Right hindlimb (tissue), 1 donor: Measurements from ENCODE around the gene TMEM54.

Source experiments
- DNase-seq: peaks from one replicate; pipeline ENCODE4 v3.0.0-alpha.2; 2018

Gene TMEM54

GRCh38 chr1:32894019-32894600, 7.1 kb downstream of the TMEM54 start:
- peak; percentile 52 for DNase-seq

GRCh38 chr1:32893198-32894018, 7.8 kb downstream of the TMEM54 start:
- peak; percentile 82 for DNase-seq

- DNase-seq, result peak; percentile 52
These were observed 8.6 kb downstream of the TMEM54 start for GRCh38 chr1:32892368-32893197.

GRCh38 chr1:32891630-32892029, 9.6 kb downstream of the TMEM54 start:
- no peak for DNase-seq

GRCh38 chr1:32891241-32891570, 10.0 kb downstream of the TMEM54 start:
- DNase-seq, result no peak

- no peak for DNase-seq
These were observed 10.5 kb downstream of the TMEM54 start for GRCh38 chr1:32890516-32891240.

GRCh38 chr1:32889731-32890278, 11.4 kb downstream of the TMEM54 start:
- DNase-seq, result no peak

- no peak for DNase-seq
These were observed 12.3 kb downstream of the TMEM54 start for GRCh38 chr1:32888677-32889420.

- DNase-seq, result no peak
These were observed 13.1 kb downstream of the TMEM54 start for GRCh38 chr1:32888134-32888533.

GRCh38 chr1:32887623-32888022, 13.6 kb downstream of the TMEM54 start:
- DNase-seq, result no peak

- DNase-seq, result no peak
These were observed 14.3 kb downstream of the TMEM54 start for GRCh38 chr1:32886828-32887414.

GRCh38 chr1:32886004-32886827, 15.0 kb downstream of the TMEM54 start, which contains the start of gene HPCA:
HPCA (plus strand) TSS chr1:32886491; CDS start chr1:32888899, 2,408 bp downstream.
- DNase-seq, result peak; percentile 69

- no peak for DNase-seq
These were observed 15.5 kb downstream of the TMEM54 start for GRCh38 chr1:32885676-32886003.

GRCh38 chr1:32884726-32885125, 16.5 kb downstream of the TMEM54 start:
- DNase-seq, result no peak

GRCh38 chr1:32884032-32884372, 17.2 kb downstream of the TMEM54 start:
- DNase-seq, result no peak

GRCh38 chr1:32883338-32884031, 17.7 kb downstream of the TMEM54 start:
- DNase-seq, result no peak

GRCh38 chr1:32881871-32882850, 19.0 kb downstream of the TMEM54 start:
- DNase-seq, result no peak

GRCh38 chr1:32881291-32881690, 19.9 kb downstream of the TMEM54 start:
- no peak for DNase-seq

GRCh38 chr1:32878637-32879041, 22.6 kb downstream of the TMEM54 start:
- DNase-seq, result peak; percentile 9
